Tongue (tissue), 2 donors: ENCODE data around the gene TMEM178B. TPM values are rescaled to one million over a fixed set of nuclear protein-coding genes. Genes with fewer than 3 reads are reported as not detected.
A peak's percentile ranks its signal among the peaks of the same experiment; 100 is the strongest.
"Not testable (repeated sequence)": the region's sequence is repeated elsewhere in the genome, so short reads cannot be mapped to it uniquely, and the experiment has no call there.

ENCODE experiments used
- DNase-seq: peaks from one replicate; pipeline ENCODE4 v3.0.0-alpha.2; 2015
- total RNA-seq: library from RNA; depleted of rRNA; stranded (reverse); fragments of >200 nt; gene quantifications from one replicate; pipeline ENCODE4 v1.2.3, GENCODE V29; 2014

The TMEM178B gene
- total RNA-seq, 1 donor from 2014 or later = 2.5 TPM

GRCh38 chr7:141144921-141145629, 71.2 kb downstream of the TMEM178B start:
- DNase-seq = no peak

GRCh38 chr7:141145630-141145982, 71.7 kb downstream of the TMEM178B start:
- DNase-seq = peak; percentile 2

GRCh38 chr7:141147482-141147881, 73.6 kb downstream of the TMEM178B start:
- DNase-seq = no peak

- no peak for DNase-seq
Observed at GRCh38 chr7:141150465-141150864, 76.6 kb downstream of the TMEM178B start.

- no peak for DNase-seq
Observed at GRCh38 chr7:141151746-141152145, 77.9 kb downstream of the TMEM178B start.

- no peak for DNase-seq
Observed at GRCh38 chr7:141153231-141153630, 79.4 kb downstream of the TMEM178B start.

GRCh38 chr7:141154131-141154732, 80.4 kb downstream of the TMEM178B start:
- DNase-seq = no peak

GRCh38 chr7:141156407-141156806, 82.5 kb downstream of the TMEM178B start:
- no peak for DNase-seq

- DNase-seq = no peak
Observed at GRCh38 chr7:141157138-141157765, 83.4 kb downstream of the TMEM178B start.

- peak; percentile 5 for DNase-seq
Observed at GRCh38 chr7:141158561-141158960, 84.7 kb downstream of the TMEM178B start.

- DNase-seq = no peak
Observed at GRCh38 chr7:141160246-141160860, 86.5 kb downstream of the TMEM178B start.

GRCh38 chr7:141161550-141162535, 88.0 kb downstream of the TMEM178B start:
- no peak for DNase-seq

- DNase-seq = no peak
Observed at GRCh38 chr7:141165521-141165920, 91.7 kb downstream of the TMEM178B start.

- DNase-seq = no peak
Observed at GRCh38 chr7:141166926-141167325, 93.1 kb downstream of the TMEM178B start.

- DNase-seq = no peak
Observed at GRCh38 chr7:141167381-141167964, 93.6 kb downstream of the TMEM178B start.

GRCh38 chr7:141169157-141169556, 95.3 kb downstream of the TMEM178B start:
- DNase-seq = not testable (repeated sequence)

GRCh38 chr7:141175728-141176127, 101.9 kb downstream of the TMEM178B start:
- not testable (repeated sequence) for DNase-seq

GRCh38 chr7:141177120-141177519, 103.3 kb downstream of the TMEM178B start:
- not testable (repeated sequence) for DNase-seq

GRCh38 chr7:141178486-141179135, 104.7 kb downstream of the TMEM178B start:
- no peak for DNase-seq

GRCh38 chr7:141181812-141182211, 107.9 kb downstream of the TMEM178B start:
- no peak for DNase-seq
